Common myeloid progenitor, CD34-positive (primary cell): ENCODE data around the gene CUL7.
"Not testable (repeated sequence)": the region's sequence is repeated elsewhere in the genome, so short reads cannot be mapped to it uniquely, and the experiment has no call there.

Experiments used
- CTCF ChIA-PET: fragments of 350-600 bp; sonication (Branson Sonifier 250); formaldehyde crosslinking; loops from one replicate; lab custom pipeline; 2021; ENCODE audit warnings: antibody characterized with exemption; lab: Charles Lee
- POLR2A ChIA-PET: fragments of 350-600 bp; sonication (Branson Sonifier 250); formaldehyde crosslinking; loops from one replicate; lab custom pipeline; 2021; ENCODE audit warnings: antibody characterized with exemption; lab: Charles Lee
- DNase-seq, 3 donors: peaks; one replicate each; pipeline versions ENCODE4 v3.0.0 to v3.0.0-alpha.2; 2013
- H3K27ac ChIP-seq, 2 experiments: 1 replicate in 1 of 2; 2 replicates in 1 of 2; pipeline ENCODE4 v1.7.0; 2013; ENCODE audit warnings: inconsistent platforms in 2 of 2, low read length in 2 of 2, mild to moderate bottlenecking in 2 of 2, low read depth in 1 of 2, moderate library complexity in 1 of 2; ENCODE audit not compliant: severe bottlenecking in 2 of 2, insufficient read depth in 1 of 2, poor library complexity in 1 of 2
- H3K27me3 ChIP-seq, 5 experiments: replicated peaks in 2 of 5; 1 replicate in 3 of 5; 2 replicates in 2 of 5; pipeline versions ENCODE4 v1.6.1 to v1.7.0; 2013; ENCODE audit warnings: low read length in 4 of 5, mild to moderate bottlenecking in 2 of 5, moderate library complexity in 2 of 5, inconsistent platforms in 1 of 5; ENCODE audit not compliant: insufficient read depth in 5 of 5, control insufficient read depth in 4 of 5
- H3K36me3 ChIP-seq, 4 experiments: 1 replicate in 2 of 4; 2 replicates in 2 of 4; pipeline versions ENCODE4 v1.6.1 to v1.7.0; 2013; ENCODE audit warnings: low read length in 3 of 4, control low read depth in 1 of 4, mild to moderate bottlenecking in 1 of 4; ENCODE audit not compliant: control insufficient read depth in 4 of 4, insufficient read depth in 4 of 4
- H3K4me1 ChIP-seq, 4 experiments: 1 replicate in 3 of 4; 2 replicates in 1 of 4; pipeline versions ENCODE4 v1.6.1 to v1.7.1; 2013; ENCODE audit warnings: low read length in 3 of 4, mild to moderate bottlenecking in 3 of 4, control low read depth in 1 of 4, inconsistent platforms in 1 of 4, moderate library complexity in 1 of 4; ENCODE audit not compliant: control insufficient read depth in 4 of 4, insufficient read depth in 4 of 4; ENCODE audit errors: control extremely low read depth in 1 of 4
- H3K4me3 ChIP-seq, 7 experiments: 1 replicate in 4 of 7; 2 replicates in 3 of 7; pipeline versions ENCODE4 v1.5.1 to v1.7.0; 2013; ENCODE audit warnings: mild to moderate bottlenecking in 7 of 7, low read length in 6 of 7, moderate library complexity in 6 of 7, inconsistent platforms in 2 of 7, low read depth in 2 of 7, control low read depth in 1 of 7; ENCODE audit not compliant: insufficient read depth in 4 of 7, control insufficient read depth in 1 of 7; ENCODE audit errors: extremely low read depth in 1 of 7
- H3K9me3 ChIP-seq, 5 experiments: 1 replicate in 4 of 5; 2 replicates in 1 of 5; pipeline versions ENCODE4 v1.6.1 to v1.7.1; 2013; ENCODE audit warnings: low read length in 4 of 5, mild to moderate bottlenecking in 2 of 5, inconsistent platforms in 1 of 5, low read depth in 1 of 5, moderate library complexity in 1 of 5; ENCODE audit not compliant: control insufficient read depth in 4 of 5, insufficient read depth in 2 of 5; ENCODE audit errors: control extremely low read depth in 1 of 5
- WGBS: methylation state at CpG from one replicate; pipeline ENCODE4 v1.1.5; 2013; ENCODE audit not compliant: insufficient coverage; 5-methylcytosine and 5-hydroxymethylcytosine counted together

Gene CUL7

GRCh38 chr6:43089467-43089866 lies 35.8 kb upstream of the CUL7 start:
- H3K9me3 ChIP-seq: no peaks in the 10 kb centered on the region
- H3K4me1 ChIP-seq: peaks cover 0 to 24% (median 1%) of the 10 kb centered on the region in 4 experiments
- no peak overlapping the region for H3K27ac ChIP-seq
- POLR2A ChIA-PET: no interaction called here
- H3K36me3 ChIP-seq: no peaks in the 10 kb centered on the region
- WGBS: no CpG with 5 or more reads among the region's 4 CpGs
- no peak for DNase-seq
- CTCF ChIA-PET: interaction anchor here (0.9 to 1.0 kb wide), 2 partner anchors 8 to 20 kb away, joined by 3 to 5 read pairs; no protein-coding TSS in a partner anchor
- no peaks in the 10 kb centered on the region for H3K27me3 ChIP-seq
- no peak overlapping the region for H3K4me3 ChIP-seq

- CTCF ChIA-PET: no interaction called here
- Histone ChIP-seq H3K36me3 (no peaks in the 10 kb centered on the region), H3K27me3 (no peaks in the 10 kb centered on the region), H3K9me3 (no peaks in the 10 kb centered on the region), H3K27ac (no peak overlapping the region), H3K4me1 (peaks cover 0 to 17% (median 1%) of the 10 kb centered on the region in 4 experiments), H3K4me3 (no peak overlapping the region)
- WGBS: 96% methylated on average over 3 of the region's 4 CpGs
- DNase-seq: no peak
- POLR2A ChIA-PET: no interaction called here
These were observed 35.0 kb upstream of the CUL7 start for GRCh38 chr6:43088654-43089056.

- H3K27me3 ChIP-seq: no peaks in the 10 kb centered on the region
- no peak overlapping the region for H3K4me3 ChIP-seq
- ChIA-PET CTCF (no interaction called here), POLR2A (interaction anchor here (0.7 kb wide), 1 partner anchor 292 kb away, joined by 3 read pairs; no protein-coding TSS in a partner anchor)
- H3K27ac ChIP-seq: no peak overlapping the region
- H3K4me1 ChIP-seq: peaks cover 0 to 2% (median 0%) of the 10 kb centered on the region in 4 experiments
- H3K9me3 ChIP-seq: no peaks in the 10 kb centered on the region
- WGBS: 96% methylated on average over 6 of the region's 8 CpGs
- no peak for DNase-seq
- no peaks in the 10 kb centered on the region for H3K36me3 ChIP-seq
These were observed 32.5 kb upstream of the CUL7 start for GRCh38 chr6:43086022-43086658.

GRCh38 chr6:43082806-43083655 lies 29.4 kb upstream of the CUL7 start:
- DNase-seq: no peak
- H3K4me1 ChIP-seq: peaks cover 0 to 2% (median under 1%) of the 10 kb centered on the region in 4 experiments
- no peak overlapping the region for H3K4me3 ChIP-seq
- CTCF ChIA-PET: interaction anchor here (1.0 to 2.0 kb wide), 7 partner anchors 8 to 129 kb away, joined by 3 to 7 read pairs (median 5); partner anchors contain the start of gene CUL7
- 93% methylated on average over 10 of the region's 13 CpGs for WGBS
- H3K36me3 ChIP-seq: no peaks in the 10 kb centered on the region
- no peak overlapping the region for H3K27ac ChIP-seq
- no peaks in the 10 kb centered on the region for H3K27me3 ChIP-seq
- H3K9me3 ChIP-seq: no peaks in the 10 kb centered on the region
- POLR2A ChIA-PET: no interaction called here

GRCh38 chr6:43081922-43082321 lies 28.3 kb upstream of the CUL7 start:
- DNase-seq, H3K27ac ChIP-seq, POLR2A ChIA-PET, H3K36me3 ChIP-seq, H3K4me3 ChIP-seq, H3K27me3 ChIP-seq, H3K9me3 ChIP-seq: not testable (repeated sequence)
- CTCF ChIA-PET: interaction anchor here (1.2 to 2.0 kb wide), 6 partner anchors 8 to 130 kb away, joined by 3 to 6 read pairs (median 4); no protein-coding TSS in a partner anchor
- 95% methylated on average over 8 of the region's 9 CpGs for WGBS
- peaks cover 0 to 13% (median 11%) of the 10 kb centered on the region in 4 experiments for H3K4me1 ChIP-seq

GRCh38 chr6:43081043-43081442 lies 27.4 kb upstream of the CUL7 start:
- POLR2A ChIA-PET: no interaction called here
- CTCF ChIA-PET: interaction anchor here (1.5 kb wide), 1 partner anchor 9 kb away, joined by 3 read pairs; no protein-coding TSS in a partner anchor
- Histone ChIP-seq H3K9me3 (no peaks in the 10 kb centered on the region), H3K4me3 (no peak overlapping the region), H3K4me1 (peaks cover 0 to 16% (median 13%) of the 10 kb centered on the region in 4 experiments), H3K27me3 (no peaks in the 10 kb centered on the region), H3K27ac (no peak overlapping the region), H3K36me3 (no peaks in the 10 kb centered on the region)
- no peak for DNase-seq
- 100% methylated on average over 2 of the region's 4 CpGs for WGBS
